ENCODE measurements around the gene IFITM10. TPM values are rescaled to one million over a fixed set of nuclear protein-coding genes. Genes with fewer than 3 reads are reported as not detected.

IFITM10 gene
- total RNA-seq, 2 donors from 2014 or later, result 27.2 to 28.6 TPM

DNA sequence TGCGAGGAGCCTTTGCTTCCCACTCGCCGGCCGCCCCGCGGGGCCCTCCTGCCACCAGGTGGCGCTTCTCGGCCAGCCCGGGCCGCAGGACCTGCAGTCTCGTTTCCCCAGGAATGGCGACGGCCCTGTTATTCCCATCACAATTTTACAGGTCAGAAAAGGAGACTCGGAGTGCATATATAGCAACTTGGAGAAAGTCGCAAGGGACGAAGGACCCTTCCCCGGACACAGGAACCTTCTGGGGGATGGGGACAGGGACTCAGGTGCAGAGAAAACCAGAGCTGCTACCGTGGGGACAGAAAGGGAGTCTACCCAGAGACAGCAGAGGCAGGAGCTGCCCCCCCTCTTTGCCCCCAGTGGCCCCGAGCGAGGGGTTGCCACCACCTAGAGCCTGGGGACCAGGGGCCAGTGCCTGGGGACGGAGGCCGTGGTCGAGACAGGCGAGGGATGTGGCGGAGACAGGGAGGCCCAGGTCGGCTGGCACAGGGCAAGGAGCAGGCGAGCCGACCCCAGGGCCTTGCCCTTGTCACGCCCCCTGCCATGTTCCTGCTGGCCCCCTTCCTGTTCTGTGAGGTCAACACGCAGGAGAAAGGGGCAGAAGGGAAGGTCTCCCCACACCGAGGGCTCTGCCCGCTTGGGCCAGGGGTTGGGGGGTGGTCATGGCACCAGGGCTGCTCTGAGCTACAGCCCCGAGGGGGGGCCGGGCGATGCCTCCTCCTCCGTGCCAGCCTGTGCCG, 56.9 kb downstream of the IFITM10 start:
- TF ChIP-seq, protein P1, sequence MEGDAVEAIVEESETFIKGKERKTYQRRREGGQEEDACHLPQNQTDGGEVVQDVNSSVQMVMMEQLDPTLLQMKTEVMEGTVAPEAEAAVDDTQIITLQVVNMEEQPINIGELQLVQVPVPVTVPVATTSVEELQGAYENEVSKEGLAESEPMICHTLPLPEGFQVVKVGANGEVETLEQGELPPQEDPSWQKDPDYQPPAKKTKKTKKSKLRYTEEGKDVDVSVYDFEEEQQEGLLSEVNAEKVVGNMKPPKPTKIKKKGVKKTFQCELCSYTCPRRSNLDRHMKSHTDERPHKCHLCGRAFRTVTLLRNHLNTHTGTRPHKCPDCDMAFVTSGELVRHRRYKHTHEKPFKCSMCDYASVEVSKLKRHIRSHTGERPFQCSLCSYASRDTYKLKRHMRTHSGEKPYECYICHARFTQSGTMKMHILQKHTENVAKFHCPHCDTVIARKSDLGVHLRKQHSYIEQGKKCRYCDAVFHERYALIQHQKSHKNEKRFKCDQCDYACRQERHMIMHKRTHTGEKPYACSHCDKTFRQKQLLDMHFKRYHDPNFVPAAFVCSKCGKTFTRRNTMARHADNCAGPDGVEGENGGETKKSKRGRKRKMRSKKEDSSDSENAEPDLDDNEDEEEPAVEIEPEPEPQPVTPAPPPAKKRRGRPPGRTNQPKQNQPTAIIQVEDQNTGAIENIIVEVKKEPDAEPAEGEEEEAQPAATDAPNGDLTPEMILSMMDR (IDR thresholded peaks at IDR 0.05), result peak; percentile 91

DNA sequence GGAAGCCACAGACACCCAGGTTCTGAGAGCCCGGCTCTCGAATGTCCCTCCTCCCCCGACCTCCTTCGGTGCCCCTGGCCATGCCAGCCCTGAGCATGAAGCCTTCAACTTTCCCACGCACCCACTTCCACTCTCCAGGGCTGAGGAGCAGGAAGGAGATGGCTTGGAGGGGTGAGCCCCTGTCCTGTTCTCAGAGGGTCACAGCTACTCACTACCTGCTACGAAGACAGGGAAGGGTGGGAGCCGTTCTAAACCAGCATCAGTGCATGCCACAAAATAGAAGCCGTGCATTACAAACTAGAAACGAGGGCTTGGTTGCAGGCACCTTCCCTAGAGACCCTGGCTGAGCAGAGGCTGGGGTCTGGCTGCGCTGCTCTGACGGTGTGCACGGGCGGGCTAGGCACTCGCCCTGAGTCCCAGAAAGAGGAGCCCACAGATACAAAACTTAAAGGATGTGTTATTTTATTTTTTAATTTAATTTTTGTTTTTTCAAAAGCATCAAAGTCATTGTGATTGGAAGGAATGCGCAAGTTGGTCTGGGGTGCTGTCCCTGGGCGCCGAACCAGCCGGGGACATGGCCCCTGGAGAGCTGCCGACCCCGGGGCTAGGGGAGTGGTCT, 57.6 kb downstream of the IFITM10 start:
- ATAC-seq (ENCODE audit: insufficient number of reproducible peaks, low FRiP score, low read depth) (no peak), DNase-seq (ENCODE audit: low spot score) (no peak)
- Histone ChIP-seq H3K27me3 (replicated peaks; ENCODE audit: insufficient read depth) (no peaks in the 10 kb centered on the region), H3K36me3 (no peaks in the 10 kb centered on the region), H3K27ac (no peak overlapping the region), H3K4me3 (no peak overlapping the region), H3K4me1 (ENCODE audit: control insufficient read depth in 1 of 2, low read depth in 2 of 2) (peaks cover 5 to 16% of the 10 kb centered on the region in 2 donors), H3K9me3 (no peaks in the 10 kb centered on the region)
- TF ChIP-seq, protein P1 (IDR thresholded peaks at IDR 0.05), result no peak

More for the DNA sequence above, 56.9 kb downstream of the IFITM10 start:
- peaks cover 5 to 16% of the 10 kb centered on the region in 2 donors for H3K4me1 ChIP-seq (ENCODE audit: control insufficient read depth in 1 of 2, low read depth in 2 of 2)
- ATAC-seq (ENCODE audit: insufficient number of reproducible peaks, low FRiP score, low read depth) (no peak), DNase-seq (ENCODE audit: low spot score) (peak; percentile 15)
- H3K4me3 ChIP-seq, result peak overlapping the region; percentile 37
- H3K36me3 ChIP-seq, result no peaks in the 10 kb centered on the region
- H3K9me3 ChIP-seq, result no peaks in the 10 kb centered on the region
- H3K27ac ChIP-seq, result peak overlapping the region in 1 of 2 donors; percentile 81
- no peaks in the 10 kb centered on the region for H3K27me3 ChIP-seq (replicated peaks; ENCODE audit: insufficient read depth)

DNA sequence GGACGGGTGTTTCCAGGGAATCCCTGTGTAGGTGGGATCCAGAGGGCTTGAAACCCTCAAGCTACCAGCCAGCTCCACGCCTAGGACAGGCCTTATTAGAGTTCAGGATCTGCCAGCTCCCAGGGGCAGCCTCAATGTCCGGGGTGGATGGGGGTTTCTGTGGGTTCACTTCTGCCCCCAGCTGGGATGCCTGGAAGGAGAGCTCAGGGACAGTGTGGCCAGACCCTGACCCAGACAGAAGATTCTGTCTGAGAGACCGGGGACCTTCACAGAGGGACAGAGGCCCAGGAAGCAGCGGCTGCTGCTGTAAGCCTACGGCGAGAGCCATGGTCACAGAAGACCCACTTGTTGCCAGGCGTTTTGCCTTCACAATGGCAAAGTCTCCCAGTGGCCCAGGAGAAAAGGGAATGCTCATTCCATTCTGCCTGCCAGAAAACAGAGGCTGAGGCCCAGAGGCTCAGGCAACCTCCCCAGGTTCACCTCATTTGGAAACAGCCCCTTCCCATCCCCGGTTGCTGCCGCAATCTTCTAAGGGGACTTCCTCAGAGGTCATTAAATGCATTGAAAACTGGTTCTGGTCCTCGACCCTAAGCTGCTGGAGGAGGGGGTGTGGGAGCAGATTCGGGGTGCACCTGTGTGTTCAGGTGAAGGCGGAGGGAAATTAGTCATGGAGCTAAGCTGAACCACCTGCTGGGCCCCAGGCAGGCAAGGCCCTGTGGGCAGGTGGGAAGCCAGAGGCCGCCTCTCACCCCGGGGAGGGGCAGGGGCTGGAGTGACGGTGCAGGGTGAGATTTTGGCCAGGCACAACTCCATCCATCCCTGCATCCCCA, 58.3 kb downstream of the IFITM10 start:
- Histone ChIP-seq H3K9me3 (no peaks in the 10 kb centered on the region), H3K4me3 (no peak overlapping the region), H3K36me3 (no peaks in the 10 kb centered on the region), H3K27ac (no peak overlapping the region), H3K4me1 (ENCODE audit: control insufficient read depth in 1 of 2, low read depth in 2 of 2) (peaks cover 5 to 16% of the 10 kb centered on the region in 2 donors), H3K27me3 (replicated peaks; ENCODE audit: insufficient read depth) (no peaks in the 10 kb centered on the region)
- ATAC-seq (ENCODE audit: insufficient number of reproducible peaks, low FRiP score, low read depth) (no peak), DNase-seq (ENCODE audit: low spot score) (no peak)
- TF ChIP-seq, protein P1 (IDR thresholded peaks at IDR 0.05), result no peak

DNA sequence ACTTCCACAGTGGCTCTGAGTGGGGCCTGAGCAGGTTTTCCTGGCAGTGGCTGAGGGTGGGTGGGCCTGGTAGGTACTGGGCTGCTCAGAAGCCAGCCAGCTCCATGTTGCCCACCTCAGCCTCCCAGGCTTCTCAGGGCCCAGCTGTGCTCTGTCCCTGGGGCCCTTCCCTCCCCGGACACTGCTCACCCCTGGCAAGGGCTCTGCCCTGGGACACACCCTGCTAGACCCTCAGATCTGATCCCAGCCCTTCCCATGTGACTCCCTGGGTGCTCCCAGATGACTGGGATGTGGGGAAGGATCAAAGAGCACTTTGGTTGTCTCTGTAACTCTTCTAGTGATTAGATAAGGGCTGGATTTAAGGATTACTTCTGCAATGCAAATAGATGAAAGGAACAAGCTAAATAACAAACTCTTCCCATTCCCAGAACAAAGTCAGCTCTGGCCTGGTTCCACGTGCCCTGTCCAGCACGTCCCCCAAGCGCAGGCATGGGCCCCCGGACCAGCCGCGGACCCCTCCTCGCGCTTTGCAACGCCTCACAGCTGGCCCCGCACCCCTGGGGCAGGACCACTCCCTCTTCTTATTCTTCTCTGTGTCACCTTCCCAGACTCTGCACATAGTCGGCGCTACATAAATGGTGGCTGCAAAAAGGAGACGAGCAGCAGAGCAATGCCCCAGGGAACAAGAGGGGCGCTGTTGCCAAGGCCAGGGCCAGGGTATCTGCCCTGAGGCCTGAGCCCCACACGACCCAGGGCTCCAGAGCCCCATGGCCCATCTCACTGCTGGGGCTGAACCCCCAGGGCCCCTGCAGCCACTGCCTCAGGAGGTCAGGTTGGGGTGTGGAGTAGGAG, 59.1 kb downstream of the IFITM10 start:
- no peak overlapping the region for H3K4me3 ChIP-seq
- no peak for ATAC-seq (ENCODE audit: insufficient number of reproducible peaks, low FRiP score, low read depth)
- H3K4me1 ChIP-seq (ENCODE audit: control insufficient read depth in 1 of 2, low read depth in 2 of 2), result peaks cover 5 to 16% of the 10 kb centered on the region in 2 donors
- H3K9me3 ChIP-seq, result no peaks in the 10 kb centered on the region
- no peaks in the 10 kb centered on the region for H3K27me3 ChIP-seq (replicated peaks; ENCODE audit: insufficient read depth)
- TF ChIP-seq, protein P1 (IDR thresholded peaks at IDR 0.05), result no peak
- no peak for DNase-seq (ENCODE audit: low spot score)
- H3K27ac ChIP-seq, result no peak overlapping the region
- H3K36me3 ChIP-seq, result no peaks in the 10 kb centered on the region
